ENCODE results near the gene ZNF672.

The ZNF672 gene

GRCh38 chr1:248837045-248837780 lies 811 bp upstream of the ZNF672 start:
- no peak for DNase-seq

DNA sequence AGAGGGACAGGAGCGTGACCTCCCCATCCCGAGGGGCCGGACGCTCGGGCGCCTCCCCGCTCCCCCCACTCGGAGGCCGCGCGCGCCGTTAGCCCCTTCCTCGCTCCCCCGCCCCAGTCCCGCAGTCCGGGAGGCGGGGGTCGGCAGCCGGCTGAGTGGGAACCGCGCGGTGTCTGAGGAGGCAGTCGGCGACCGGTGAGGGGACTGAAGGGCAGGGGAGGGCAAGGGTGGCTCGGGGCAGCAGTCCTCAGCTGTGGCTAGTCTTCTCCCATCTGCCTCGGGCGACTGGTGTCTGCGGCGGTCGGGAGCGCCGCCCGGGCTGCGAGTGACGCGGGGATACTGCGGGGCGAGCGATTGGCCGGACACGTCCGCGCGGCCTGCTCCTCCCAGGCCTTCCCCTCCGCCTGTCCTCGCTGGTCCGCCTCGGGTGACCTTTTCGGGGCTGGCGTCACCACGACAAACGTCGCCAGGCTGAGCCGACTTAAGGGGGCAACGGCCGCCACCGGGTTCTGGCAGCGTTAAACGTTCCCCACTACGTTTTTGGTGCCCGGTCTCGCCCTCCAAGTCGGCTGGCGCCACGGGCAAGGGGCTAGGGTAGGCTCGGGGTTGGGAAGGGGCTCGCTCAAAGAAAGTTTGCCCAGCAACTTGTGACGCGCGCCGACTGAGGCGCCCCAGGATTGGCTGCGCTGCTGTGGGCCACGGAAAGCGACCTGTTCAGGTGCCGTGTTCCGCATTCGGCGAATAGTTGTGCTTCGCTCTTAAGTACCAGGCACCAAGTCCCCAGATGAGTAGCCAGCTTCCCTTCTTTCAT lies 538 bp downstream of the ZNF672 start:
- peak; percentile 94 for DNase-seq

DNA sequence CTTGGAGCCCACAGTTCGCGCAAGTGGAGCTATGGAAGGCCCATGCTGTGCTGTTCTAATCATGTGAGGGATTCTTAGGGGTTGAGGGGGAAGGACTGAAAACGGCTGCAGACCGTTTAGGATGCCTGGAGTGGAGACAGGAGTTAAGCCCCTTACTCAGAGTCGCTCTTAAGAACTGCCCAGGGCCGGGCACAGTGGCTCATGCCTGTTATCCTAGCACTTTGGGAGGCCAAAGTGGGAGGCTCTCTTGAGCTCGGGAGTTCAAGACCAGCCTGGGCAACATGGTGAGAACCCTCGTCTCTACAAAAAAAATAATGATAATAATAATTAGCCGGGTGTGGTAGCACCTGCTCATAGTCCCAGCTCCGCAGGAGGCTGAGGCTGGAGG lies 1.1 kb downstream of the ZNF672 start:
- no peak for DNase-seq

DNA sequence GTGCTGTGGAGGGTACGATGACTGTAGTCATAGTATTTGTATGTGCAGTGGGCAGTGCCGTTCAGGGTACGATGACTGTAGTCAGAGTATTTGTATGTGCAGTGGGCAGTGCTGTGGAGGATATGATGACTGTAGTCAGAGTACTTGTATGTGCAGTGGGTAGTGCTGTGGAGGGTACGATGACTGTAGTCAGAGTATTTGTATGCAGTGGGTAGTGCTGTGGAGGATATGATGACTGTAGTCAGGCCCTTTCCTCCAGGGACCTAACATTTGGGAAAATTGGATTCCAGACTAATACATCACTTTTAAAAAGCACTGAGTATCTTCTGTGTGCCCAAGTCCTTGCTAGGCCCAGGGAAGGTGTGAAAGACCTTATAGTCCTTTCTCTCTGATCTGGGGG lies 2.9 kb downstream of the ZNF672 start:
- DNase-seq: no peak

DNA sequence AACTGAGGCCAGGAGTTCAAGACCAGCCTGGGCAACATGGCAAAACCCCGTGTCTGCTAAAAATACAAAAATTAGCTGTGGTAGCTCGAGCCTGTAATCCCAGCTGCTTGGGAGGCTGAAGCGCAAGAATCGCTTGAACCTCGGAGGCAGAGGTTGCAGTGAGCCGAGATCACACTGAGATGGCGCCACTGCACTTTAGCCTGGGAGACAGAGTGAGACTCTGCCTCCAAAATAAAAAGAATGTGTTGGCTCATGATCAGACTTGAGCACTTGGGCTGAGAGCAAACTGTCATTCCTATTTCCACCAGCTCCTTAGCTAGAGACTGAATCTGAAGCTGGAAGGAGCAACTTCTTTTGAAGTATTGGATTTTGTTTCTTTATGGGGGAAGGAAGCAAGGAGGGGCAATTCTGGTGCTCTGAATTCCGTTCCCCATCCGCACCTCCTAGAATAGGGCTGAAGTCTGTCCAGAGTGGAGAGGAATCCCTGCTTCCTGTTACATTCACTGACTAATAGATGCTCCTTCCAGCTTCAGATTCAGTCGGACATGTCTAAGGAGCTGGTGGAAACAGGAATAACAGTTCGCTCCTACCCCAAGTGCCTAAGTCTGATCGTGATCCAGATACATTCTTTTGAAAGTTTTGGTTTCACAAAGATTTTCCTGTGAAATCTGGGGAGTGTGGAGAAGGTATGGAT lies 3.8 kb downstream of the ZNF672 start:
- DNase-seq: peak; percentile 55

- DNase-seq: peak; percentile 37
Observed at GRCh38 chr1:248842781-248843331, 4.8 kb downstream of the ZNF672 start.

- peak; percentile 33 for DNase-seq
Observed at GRCh38 chr1:248843687-248844086, 5.7 kb downstream of the ZNF672 start.

- DNase-seq: no peak
Observed at GRCh38 chr1:248844526-248844925, 6.5 kb downstream of the ZNF672 start.

DNA sequence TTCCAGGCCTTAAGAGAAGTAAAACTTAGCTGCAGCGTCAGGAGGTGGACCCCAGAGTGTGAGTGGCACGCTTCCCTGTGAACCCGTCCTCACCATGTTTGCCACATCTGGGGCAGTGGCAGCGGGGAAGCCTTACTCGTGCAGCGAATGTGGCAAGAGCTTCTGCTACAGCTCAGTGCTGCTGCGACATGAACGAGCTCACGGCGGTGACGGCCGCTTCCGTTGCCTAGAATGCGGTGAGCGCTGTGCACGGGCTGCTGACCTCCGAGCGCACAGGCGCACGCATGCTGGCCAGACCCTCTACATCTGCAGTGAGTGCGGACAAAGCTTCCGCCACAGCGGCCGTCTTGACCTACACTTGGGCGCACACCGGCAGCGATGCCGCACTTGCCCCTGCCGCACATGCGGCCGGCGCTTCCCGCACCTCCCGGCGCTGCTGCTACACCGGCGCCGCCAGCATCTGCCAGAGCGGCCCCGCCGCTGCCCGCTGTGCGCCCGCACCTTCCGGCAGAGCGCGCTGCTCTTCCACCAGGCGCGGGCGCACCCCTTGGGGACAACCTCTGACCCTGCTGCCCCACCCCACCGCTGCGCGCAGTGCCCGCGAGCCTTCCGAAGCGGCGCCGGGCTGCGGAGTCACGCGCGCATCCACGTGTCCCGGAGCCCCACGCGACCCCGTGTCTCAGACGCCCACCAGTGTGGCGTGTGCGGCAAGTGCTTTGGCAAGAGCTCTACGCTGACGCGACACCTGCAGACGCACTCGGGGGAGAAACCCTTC lies 9.3 kb downstream of the ZNF672 start:
- DNase-seq: no peak

- DNase-seq: peak; percentile 55
Observed at GRCh38 chr1:248847956-248848561, 10.0 kb downstream of the ZNF672 start.

DNA sequence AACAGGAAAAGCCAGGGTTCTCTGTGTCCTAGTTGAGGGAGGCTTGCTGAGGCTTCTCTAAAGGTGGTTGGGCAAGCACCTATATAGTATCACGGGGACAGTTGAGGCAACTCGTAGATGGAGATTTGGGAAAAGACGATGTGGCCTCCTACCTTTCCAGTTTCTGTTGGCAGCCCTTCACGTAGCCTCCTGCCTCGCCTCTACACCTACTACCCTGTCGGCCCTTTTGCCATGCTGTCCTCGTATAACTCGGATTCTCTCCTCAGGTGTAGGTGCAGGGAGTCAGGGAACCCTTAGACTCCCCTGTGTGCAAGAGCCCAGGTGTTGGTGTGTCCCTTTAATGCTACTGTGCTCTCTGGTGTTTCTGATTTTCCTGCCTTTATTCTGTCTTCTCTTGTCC lies 10.6 kb downstream of the ZNF672 start:
- DNase-seq: peak; percentile 51

DNA sequence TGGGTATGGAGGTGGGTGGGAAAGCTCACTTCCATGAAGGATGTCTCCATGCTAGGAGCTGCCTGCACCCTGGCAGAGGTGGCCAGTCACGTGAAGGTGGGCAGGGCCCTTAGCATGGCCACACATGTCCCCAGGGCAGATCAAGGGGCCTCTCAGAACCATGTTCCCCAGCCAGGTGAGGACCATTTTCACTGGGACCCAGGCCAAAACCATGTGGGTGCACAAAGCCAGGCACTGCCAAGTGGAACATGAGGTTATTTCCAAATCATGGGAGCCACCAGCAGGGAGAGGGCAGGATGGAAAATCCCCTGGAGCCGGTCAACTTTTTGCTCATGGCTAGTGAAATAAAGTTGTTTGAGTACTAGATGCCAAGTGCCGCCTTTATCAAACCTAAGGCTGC lies 11.1 kb downstream of the ZNF672 start:
- peak; percentile 52 for DNase-seq

GRCh38 chr1:248849637-248850036 lies 11.6 kb downstream of the ZNF672 start:
- peak; percentile 48 for DNase-seq

DNA sequence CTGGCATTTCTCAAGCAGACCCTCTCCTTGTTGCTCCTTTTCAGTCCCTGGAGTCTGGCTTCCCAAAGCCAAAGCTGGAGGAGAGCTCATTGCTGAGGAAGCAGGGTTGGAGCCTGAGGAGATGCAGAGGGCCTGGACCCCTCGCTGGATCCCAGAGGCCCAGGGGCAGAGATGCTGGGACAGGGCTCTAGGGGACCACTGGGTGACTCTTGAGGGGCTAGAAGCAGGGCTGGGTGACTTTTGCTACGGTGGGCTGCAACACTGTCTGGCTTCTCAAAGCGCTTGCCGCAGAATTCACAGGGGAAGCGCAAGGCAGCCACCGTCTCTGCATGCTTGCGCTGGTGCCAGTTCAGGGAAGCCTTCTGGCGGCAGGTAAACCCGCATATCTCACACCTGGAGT lies 12.1 kb downstream of the ZNF672 start:
- peak; percentile 53 for DNase-seq

- DNase-seq: peak; percentile 55
Observed at GRCh38 chr1:248850536-248851251, 12.7 kb downstream of the ZNF672 start.

DNA sequence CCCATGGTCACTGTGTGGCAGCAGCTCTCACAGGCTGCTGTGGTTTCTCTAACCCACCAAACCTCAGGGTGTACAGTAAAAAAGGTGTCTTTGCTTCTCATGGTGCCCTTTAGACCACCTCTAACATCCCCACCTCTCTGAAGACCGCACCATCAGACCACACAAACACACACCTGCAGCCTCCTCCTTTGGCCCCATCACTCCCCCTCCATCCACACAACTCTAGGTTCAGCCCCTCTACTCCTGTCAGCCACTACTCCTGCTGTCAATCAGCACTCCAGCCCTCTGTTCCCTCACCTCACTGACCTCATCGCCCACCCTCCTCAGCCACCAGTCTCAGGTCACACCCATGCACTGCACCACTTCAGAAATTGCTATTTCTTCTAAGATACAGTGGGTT lies 13.4 kb downstream of the ZNF672 start:
- DNase-seq: peak; percentile 46

DNA sequence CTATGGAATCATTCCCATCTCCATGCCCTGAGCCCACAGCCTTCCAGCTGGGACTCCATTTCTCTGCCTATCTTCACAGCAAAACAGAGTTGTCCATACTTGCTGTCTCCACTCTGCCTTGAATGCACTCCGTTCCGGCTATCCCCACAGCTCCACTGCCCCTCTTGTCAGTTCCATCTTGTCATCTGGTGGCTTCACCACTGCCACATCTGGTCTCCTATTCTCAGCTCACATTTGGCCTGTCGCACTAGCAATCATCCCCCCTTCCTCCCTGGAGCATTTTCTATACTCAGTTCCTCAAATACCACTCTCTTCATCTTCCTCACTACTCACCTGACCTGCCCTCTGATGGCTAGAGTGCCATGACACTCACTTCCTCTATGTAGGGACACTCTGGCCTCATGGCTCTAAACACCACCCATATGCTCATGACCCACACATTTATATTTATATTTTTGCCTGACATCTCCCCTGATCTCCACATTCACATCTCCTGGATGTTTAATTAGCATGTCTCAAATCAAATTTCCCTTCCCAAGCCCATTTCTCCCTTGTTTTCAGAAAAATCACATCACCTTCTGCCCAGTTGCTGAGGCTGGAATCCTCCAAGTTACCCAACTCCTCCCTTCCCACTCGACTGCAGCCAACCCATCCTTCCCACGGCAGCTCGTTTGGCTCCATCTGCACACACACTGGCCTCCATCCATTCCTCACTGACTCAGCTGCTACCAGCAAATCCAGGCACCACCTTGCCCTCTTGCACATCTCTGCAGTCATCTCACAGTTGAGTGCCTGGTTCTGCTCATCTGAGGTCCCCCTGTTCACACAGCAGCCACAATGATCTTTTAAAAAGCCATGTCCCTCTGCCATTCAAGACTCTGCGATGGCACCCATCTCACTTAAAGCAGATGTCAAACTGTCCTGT lies 14.7 kb downstream of the ZNF672 start:
- no peak for DNase-seq

DNA sequence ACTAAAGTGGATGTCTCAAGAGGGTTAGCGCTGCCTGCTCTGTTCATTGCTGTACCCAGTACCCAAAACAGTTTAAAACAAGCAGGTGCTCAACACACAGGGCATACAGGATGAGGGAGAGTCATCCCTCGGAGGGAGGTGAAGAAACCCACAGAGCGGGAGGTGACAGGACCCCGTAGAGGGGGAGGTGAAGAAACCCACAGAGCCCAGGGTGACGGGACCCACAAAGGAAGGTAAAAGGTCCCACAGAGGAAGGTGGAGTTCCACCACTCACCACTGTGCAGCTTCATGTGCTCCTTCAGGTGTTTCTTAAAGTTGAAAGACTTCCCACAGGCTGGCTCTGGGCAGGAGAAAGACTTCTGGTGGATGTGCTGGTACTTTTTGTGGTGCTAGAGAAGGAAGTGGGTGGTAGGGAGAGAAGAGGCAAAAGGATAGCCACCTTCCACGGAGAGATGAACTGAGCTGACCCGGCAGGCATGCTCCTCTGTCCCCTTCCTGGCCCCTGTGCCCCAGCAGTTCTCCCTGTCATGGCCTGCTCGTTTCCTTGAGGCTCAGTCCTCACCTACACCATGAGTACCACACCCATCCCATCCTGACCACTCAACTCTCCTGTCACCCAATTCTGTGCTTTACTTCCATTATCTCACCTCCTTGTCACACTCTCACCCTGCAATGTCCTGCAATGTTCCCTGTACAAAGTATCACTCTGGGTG lies 15.8 kb downstream of the ZNF672 start:
- DNase-seq: no peak

- no peak for DNase-seq
Observed at GRCh38 chr1:248855580-248855979, 17.6 kb downstream of the ZNF672 start.

- DNase-seq: no peak
Observed at GRCh38 chr1:248856176-248856575, 18.2 kb downstream of the ZNF672 start.
